GM18858 (cell line): Measurements from ENCODE around the gene GRM3.

Source experiments
- ATAC-seq: cut with Tn5 transposase; IDR thresholded peaks from one replicate; pipeline ENCODE4 v1.9.1; 2021; ENCODE audit not compliant: unreplicated experiment

The GRM3 gene

DNA sequence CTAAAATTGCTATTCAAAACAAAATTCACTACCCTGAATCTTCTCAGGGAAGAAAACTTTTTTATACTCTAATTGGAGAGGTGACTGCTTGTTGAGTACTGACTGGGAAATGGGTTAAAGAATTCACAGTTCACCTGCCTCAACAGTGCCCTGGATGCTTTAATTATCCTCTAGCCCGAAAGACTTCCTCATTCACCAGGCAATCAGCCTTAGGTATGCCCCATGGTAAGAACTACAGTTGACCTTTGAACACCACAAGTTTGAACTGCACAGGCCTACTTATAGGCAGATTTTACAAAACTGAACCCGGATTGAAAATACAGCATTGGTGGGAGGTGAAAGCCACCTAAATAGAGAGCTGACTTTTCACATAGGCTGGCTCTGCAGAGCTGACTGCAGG, 240.4 kb downstream of the GRM3 start:
- ATAC-seq: no peak

DNA sequence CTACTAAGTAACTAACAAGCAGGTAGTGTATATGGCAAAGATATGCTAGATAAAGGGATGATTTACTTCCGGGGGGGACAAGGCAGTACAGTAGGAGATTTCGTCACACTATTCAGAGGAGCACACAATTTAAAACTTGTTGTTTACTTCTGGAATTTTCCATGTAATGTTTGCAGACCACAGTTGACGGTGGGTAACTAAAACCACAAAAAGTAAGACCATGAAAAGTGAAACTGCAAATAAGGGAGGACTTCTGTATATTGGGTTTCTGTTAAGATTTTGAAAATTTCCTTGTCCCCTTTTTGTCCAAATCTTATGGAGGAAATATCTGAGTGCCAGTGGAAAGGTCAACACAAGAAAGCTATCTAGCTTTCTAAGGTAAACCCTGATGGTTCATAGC, 245.8 kb downstream of the GRM3 start:
- no peak for ATAC-seq

GRCh38 chr7:86898171-86898570, 254.5 kb downstream of the GRM3 start:
- ATAC-seq: no peak

- ATAC-seq: no peak
Observed at GRCh38 chr7:86900886-86901285, 257.2 kb downstream of the GRM3 start.

GRCh38 chr7:86904949-86905834, 261.5 kb downstream of the GRM3 start:
- peak; percentile 71 for ATAC-seq

GRCh38 chr7:86908948-86909347, 265.2 kb downstream of the GRM3 start:
- no peak for ATAC-seq

GRCh38 chr7:86911659-86912058, 267.9 kb downstream of the GRM3 start:
- ATAC-seq: no peak

DNA sequence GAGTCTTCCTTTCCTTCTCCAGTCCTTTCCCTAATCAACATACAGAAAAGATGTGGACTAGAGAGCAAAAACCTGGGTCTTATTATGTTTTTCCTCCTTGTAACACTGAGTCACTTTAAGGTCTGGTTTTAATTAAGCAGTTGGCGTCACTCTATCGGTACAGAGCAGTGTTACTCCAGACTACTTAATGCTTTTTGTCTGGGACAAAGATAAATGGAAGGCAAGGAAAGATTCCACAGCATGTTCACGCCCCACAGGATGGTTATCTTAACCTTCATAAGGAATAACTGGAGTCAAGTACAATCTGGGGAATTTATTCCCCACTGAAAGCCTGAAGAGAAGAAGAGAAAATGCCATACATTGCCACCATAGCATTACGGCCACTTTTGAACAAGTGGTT, 270.0 kb downstream of the GRM3 start:
- no peak for ATAC-seq
